Vagina (tissue), 2 donors: Measurements from ENCODE around the gene AKNAD1.

ENCODE experiments used
- POLR2A ChIP-seq, 2 donors: fragments of 450-650 bp; IDR thresholded peaks; one replicate each; pipeline ENCODE4 v1.6.1; 2017; ENCODE audit warnings: antibody characterized with exemption in 2 of 2, mild to moderate bottlenecking in 2 of 2, moderate library complexity in 2 of 2
- POLR2AphosphoS5 ChIP-seq, 2 donors: sonication (generic); formaldehyde crosslinking; IDR thresholded peaks; one replicate each; pipeline ENCODE4 v1.9.0; 2017; ENCODE audit warnings: antibody characterized with exemption in 2 of 2, mild to moderate bottlenecking in 2 of 2, low read depth in 1 of 2; ENCODE audit not compliant: insufficient read depth in 1 of 2
- TF ChIP-seq, protein P1 (sequence below), 3 experiments: fragments of 450-650 bp in 2 of 3; fragments of 200-600 bp in 1 of 3; sonication (generic) in 1 of 3; IDR thresholded peaks; one replicate each; pipeline ENCODE4 v1.5.1; 2017 to 2019; ENCODE audit warnings: antibody characterized with exemption in 3 of 3, mild to moderate bottlenecking in 2 of 3, moderate library complexity in 2 of 3

DNA sequence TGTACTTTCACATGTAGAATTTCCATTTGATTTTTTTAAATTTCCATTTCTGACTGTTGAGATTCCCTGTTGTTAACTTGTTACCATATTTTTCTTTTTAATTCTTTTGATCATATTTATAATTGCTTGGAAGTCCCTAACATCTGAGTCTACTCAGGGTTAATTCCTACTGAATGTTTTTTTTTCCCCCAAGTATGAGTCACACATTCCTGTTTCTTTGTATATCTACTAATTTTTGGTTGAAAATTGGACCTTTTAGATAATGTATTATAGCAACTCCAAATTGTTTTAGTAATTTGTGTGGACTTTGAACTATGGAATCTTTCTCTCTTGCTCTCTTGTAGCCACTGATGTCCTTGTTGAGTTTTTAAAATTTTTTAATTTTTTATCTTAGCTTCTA, 55.8 kb downstream of the AKNAD1 start:
- TF ChIP-seq, protein P1, sequence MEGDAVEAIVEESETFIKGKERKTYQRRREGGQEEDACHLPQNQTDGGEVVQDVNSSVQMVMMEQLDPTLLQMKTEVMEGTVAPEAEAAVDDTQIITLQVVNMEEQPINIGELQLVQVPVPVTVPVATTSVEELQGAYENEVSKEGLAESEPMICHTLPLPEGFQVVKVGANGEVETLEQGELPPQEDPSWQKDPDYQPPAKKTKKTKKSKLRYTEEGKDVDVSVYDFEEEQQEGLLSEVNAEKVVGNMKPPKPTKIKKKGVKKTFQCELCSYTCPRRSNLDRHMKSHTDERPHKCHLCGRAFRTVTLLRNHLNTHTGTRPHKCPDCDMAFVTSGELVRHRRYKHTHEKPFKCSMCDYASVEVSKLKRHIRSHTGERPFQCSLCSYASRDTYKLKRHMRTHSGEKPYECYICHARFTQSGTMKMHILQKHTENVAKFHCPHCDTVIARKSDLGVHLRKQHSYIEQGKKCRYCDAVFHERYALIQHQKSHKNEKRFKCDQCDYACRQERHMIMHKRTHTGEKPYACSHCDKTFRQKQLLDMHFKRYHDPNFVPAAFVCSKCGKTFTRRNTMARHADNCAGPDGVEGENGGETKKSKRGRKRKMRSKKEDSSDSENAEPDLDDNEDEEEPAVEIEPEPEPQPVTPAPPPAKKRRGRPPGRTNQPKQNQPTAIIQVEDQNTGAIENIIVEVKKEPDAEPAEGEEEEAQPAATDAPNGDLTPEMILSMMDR (IDR thresholded peaks at IDR 0.05) = no peak
- TF ChIP-seq POLR2AphosphoS5 (IDR thresholded peaks at IDR 0.05; ENCODE audit: insufficient read depth in 1 of 2, low read depth in 1 of 2) (no peak), POLR2A (IDR thresholded peaks at IDR 0.05) (no peak)
